Esophagus squamous epithelium (tissue), 5 donors: ENCODE measurements around the gene PSMG3. TPM values are rescaled to one million over a fixed set of nuclear protein-coding genes. Genes with fewer than 3 reads are reported as not detected.

Experiments used
- DNase-seq: peaks from one replicate; lab custom pipeline; 2025; lab: John Stamatoyannopoulos, UW
- H3K27ac ChIP-seq, 4 donors: fragments of 200-600 bp; sonication (generic); one replicate each; pipeline ENCODE4 v1.5.1; 2016 to 2019; ENCODE audit warnings: mild to moderate bottlenecking in 1 of 4
- H3K27me3 ChIP-seq, 4 donors: fragments of 200-600 bp; sonication (generic); 1 replicate in 3 of 4; 2 replicates in 1 of 4; pipeline versions ENCODE4 v1.5.1 to v1.6.0; 2017 to 2021; ENCODE audit warnings: antibody characterized with exemption in 1 of 4
- H3K36me3 ChIP-seq, 3 donors: fragments of 200-600 bp; sonication (generic); one replicate each; pipeline ENCODE4 v1.5.1; 2016 to 2019
- H3K4me1 ChIP-seq, 3 donors: fragments of 200-600 bp; sonication (generic); one replicate each; pipeline ENCODE4 v1.5.1; 2017 to 2019
- H3K4me3 ChIP-seq, 4 donors: fragments of 200-600 bp; sonication (generic); 1 replicate in 3 of 4; 2 replicates in 1 of 4; pipeline ENCODE4 v1.5.1; 2016 to 2019; ENCODE audit warnings: mild to moderate bottlenecking in 2 of 4, moderate library complexity in 1 of 4
- H3K9me3 ChIP-seq, 3 donors: fragments of 200-600 bp; sonication (generic); one replicate each; pipeline ENCODE4 v1.5.1; 2016 to 2019
- POLR2A ChIP-seq, 4 donors: fragments of 450-650 bp; IDR thresholded peaks; one replicate each; pipeline ENCODE4 v1.6.1; 2017; ENCODE audit warnings: antibody characterized with exemption in 4 of 4, mild to moderate bottlenecking in 4 of 4, moderate library complexity in 3 of 4
- WGBS, 2 donors: methylation state at CpG; one replicate each; pipeline ENCODE4 v1.1.5; 2018; 5-methylcytosine and 5-hydroxymethylcytosine counted together
- intact Hi-C: fragments of 100-400 bp; cut with DNase I; formaldehyde crosslinking; loops from one replicate; pipeline ENCODE4 v1.15.0; 2022
- total RNA-seq, 4 donors: library from RNA; depleted of rRNA; stranded (reverse); fragments of >200 nt; gene quantifications; one replicate each; pipeline ENCODE4 v1.1.0, GENCODE V29; 2016
- TF ChIP-seq, protein P1 (sequence below), 6 experiments: fragments of 450-650 bp in 4 of 6; fragments of 200-600 bp in 2 of 6; sonication (generic) in 2 of 6; IDR thresholded peaks; one replicate each; pipeline ENCODE4 v1.5.1; 2016 to 2019; ENCODE audit warnings: antibody characterized with exemption in 6 of 6, mild to moderate bottlenecking in 4 of 6, moderate library complexity in 4 of 6
- donor health status: DM: yes; HTN: yes; CAD: no.

PSMG3 gene
- total RNA-seq, 4 donors from 2014 or later = 44.5 to 63.6 (median 47.4) TPM

GRCh38 chr7:1545417-1546246 is 24.2 kb downstream of the PSMG3 start:
- TF ChIP-seq, protein P1, sequence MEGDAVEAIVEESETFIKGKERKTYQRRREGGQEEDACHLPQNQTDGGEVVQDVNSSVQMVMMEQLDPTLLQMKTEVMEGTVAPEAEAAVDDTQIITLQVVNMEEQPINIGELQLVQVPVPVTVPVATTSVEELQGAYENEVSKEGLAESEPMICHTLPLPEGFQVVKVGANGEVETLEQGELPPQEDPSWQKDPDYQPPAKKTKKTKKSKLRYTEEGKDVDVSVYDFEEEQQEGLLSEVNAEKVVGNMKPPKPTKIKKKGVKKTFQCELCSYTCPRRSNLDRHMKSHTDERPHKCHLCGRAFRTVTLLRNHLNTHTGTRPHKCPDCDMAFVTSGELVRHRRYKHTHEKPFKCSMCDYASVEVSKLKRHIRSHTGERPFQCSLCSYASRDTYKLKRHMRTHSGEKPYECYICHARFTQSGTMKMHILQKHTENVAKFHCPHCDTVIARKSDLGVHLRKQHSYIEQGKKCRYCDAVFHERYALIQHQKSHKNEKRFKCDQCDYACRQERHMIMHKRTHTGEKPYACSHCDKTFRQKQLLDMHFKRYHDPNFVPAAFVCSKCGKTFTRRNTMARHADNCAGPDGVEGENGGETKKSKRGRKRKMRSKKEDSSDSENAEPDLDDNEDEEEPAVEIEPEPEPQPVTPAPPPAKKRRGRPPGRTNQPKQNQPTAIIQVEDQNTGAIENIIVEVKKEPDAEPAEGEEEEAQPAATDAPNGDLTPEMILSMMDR (IDR thresholded peaks at IDR 0.05) = no peak
- TF ChIP-seq POLR2A (IDR thresholded peaks at IDR 0.05) = no peak
- peak overlapping the region in 1 of 4 donors; percentile 66 for H3K27ac ChIP-seq
- H3K9me3 ChIP-seq = no peaks in the 10 kb centered on the region
- WGBS, 2 donors = 75% methylated on average over 13 of the region's 40 CpGs; no CpG with 5 or more reads in 1 of the 2 donors
- H3K27me3 ChIP-seq = no peaks in the 10 kb centered on the region
- intact Hi-C loops = no loop called here
- H3K4me3 ChIP-seq = no peak overlapping the region
- peaks cover 7 to 97% (median 13%) of the 10 kb centered on the region in 3 donors for H3K36me3 ChIP-seq
- H3K4me1 ChIP-seq = peaks cover 16 to 39% (median 16%) of the 10 kb centered on the region in 3 donors
- DNase-seq = no peak

- intact Hi-C loops = no loop called here
- Histone ChIP-seq H3K9me3 (no peaks in the 10 kb centered on the region), H3K27me3 (no peaks in the 10 kb centered on the region), H3K4me3 (no peak overlapping the region), H3K27ac (peak overlapping the region; percentile 23 to 71 (median 58)), H3K4me1 (peaks cover 16 to 39% (median 16%) of the 10 kb centered on the region in 3 donors), H3K36me3 (peaks cover 14 to 97% (median 20%) of the 10 kb centered on the region in 3 donors)
- DNase-seq = no peak
- TF ChIP-seq POLR2A (IDR thresholded peaks at IDR 0.05) = no peak
- TF ChIP-seq, protein P1 (IDR thresholded peaks at IDR 0.05) = no peak
- WGBS, 2 donors = 100% methylated on average over 2 of the region's 16 CpGs; no CpG with 5 or more reads in 1 of the 2 donors
Measured at GRCh38 chr7:1544896-1545416, 24.9 kb downstream of the PSMG3 start.

DNA sequence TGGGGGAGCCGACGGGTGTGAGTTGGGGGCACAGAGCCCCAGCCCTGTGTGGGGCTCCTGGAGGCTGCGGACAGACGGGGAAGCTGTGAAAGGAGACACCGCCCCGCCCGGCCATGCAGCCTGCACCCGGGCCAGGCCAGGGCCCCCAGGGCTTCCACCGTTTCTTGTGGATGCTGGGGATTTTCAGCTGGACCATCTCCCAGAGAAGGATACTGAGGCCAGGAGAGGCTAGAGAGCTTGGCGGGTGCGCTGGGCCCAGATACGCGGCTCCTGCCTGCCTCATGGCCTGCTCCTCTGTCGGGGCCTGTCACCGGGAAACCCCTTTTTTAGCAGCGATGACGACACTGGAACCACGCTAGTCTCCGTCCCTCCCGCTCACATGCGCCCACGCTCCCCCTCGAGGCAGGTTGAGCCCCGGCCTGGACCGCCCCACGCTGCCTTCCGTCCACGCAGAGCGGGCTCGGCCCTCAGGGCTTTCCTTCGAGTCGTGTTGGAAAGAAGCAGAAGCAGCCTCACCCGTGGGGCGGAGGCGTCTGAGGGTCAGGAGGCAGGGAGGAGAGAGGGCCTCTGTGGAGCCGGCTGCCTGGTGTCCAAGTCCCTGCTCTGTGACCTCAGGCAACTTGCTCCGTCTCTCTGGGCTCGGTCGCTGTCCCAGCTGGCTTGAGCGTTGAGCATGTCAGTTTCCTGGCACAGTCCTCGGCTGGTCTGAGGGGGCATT is 25.5 kb downstream of the PSMG3 start:
- no peak for TF ChIP-seq POLR2A (IDR thresholded peaks at IDR 0.05)
- TF ChIP-seq, protein P1 (IDR thresholded peaks at IDR 0.05) = no peak
- no peak for DNase-seq
- peaks cover 20 to 97% (median 26%) of the 10 kb centered on the region in 3 donors for H3K36me3 ChIP-seq
- H3K4me1 ChIP-seq = peaks cover 16 to 39% (median 16%) of the 10 kb centered on the region in 3 donors
- H3K27ac ChIP-seq = peak overlapping the region; percentile 44 to 71 (median 58)
- no peak overlapping the region for H3K4me3 ChIP-seq
- WGBS, 2 donors = 46 to 88% methylated on average over 5 to 11 of the region's 41 CpGs
- H3K27me3 ChIP-seq = no peaks in the 10 kb centered on the region
- intact Hi-C loops = no loop called here
- H3K9me3 ChIP-seq = no peaks in the 10 kb centered on the region

GRCh38 chr7:1543826-1544177 is 26.0 kb downstream of the PSMG3 start:
- TF ChIP-seq, protein P1 (IDR thresholded peaks at IDR 0.05) = no peak
- TF ChIP-seq POLR2A (IDR thresholded peaks at IDR 0.05) = no peak
- Histone ChIP-seq H3K27me3 (no peaks in the 10 kb centered on the region), H3K4me3 (no peak overlapping the region), H3K36me3 (peaks cover 24 to 97% (median 27%) of the 10 kb centered on the region in 3 donors), H3K4me1 (peaks cover 16 to 42% (median 16%) of the 10 kb centered on the region in 3 donors), H3K27ac (peak overlapping the region; percentile 44 to 71 (median 58)), H3K9me3 (no peaks in the 10 kb centered on the region)
- no peak for DNase-seq
- intact Hi-C loops = no loop called here
- 26 to 35% methylated on average over 3 of the region's 6 CpGs for WGBS, 2 donors
